ENCODE measurements around the gene SETD4. TPM values are rescaled to one million over a fixed set of nuclear protein-coding genes. Genes with fewer than 3 reads are reported as not detected.

Gene SETD4
- total and polyA plus RNA-seq, 4 donors, result 2.9 to 12.0 (median 6.8) TPM

GRCh38 chr21:36109868-36110267 lies 49.5 kb upstream of the SETD4 start:
- DNase-seq (ENCODE audit: low spot score), result no peak
- Histone ChIP-seq H3K4me1 (ENCODE audit: control insufficient read depth in 4 of 4, insufficient read depth in 4 of 4, low read length in 3 of 4) (peaks cover 0 to 7% (median 3%) of the 10 kb centered on the region in 4 donors), H3K27me3 (ENCODE audit: control insufficient read depth in 4 of 4, insufficient read depth in 4 of 4, low read length in 3 of 4) (no peaks in the 10 kb centered on the region), H3K36me3 (ENCODE audit: control insufficient read depth in 4 of 4, insufficient read depth in 3 of 4, low read depth in 1 of 4, low read length in 3 of 4) (no peaks in the 10 kb centered on the region), H3K27ac (ENCODE audit: low read depth in 1 of 2, low read length in 2 of 2) (no peak overlapping the region), H3K4me3 (ENCODE audit: low read depth in 1 of 3, low read length in 3 of 3) (no peak overlapping the region), H3K9me3 (ENCODE audit: control insufficient read depth in 4 of 4, low read length in 3 of 4) (no peaks in the 10 kb centered on the region), H3K9ac (ENCODE audit: low read depth in 1 of 2, low read length in 2 of 2) (no peak overlapping the region)
- WGBS, result 91% methylated on average over 10 of the region's 10 CpGs
- TF ChIP-seq GABPA (IDR thresholded peaks at IDR 0.05 in 1 of 2, conservative IDR thresholded peaks at IDR 0.05 in 1 of 2) (no peak), FOXA2 (IDR thresholded peaks at IDR 0.05) (no peak), EGR1 (IDR thresholded peaks at IDR 0.05; ENCODE audit: low read depth in 2 of 2) (no peak), ATF3 (IDR thresholded peaks at IDR 0.05) (no peak), SP1 (IDR thresholded peaks at IDR 0.05) (no peak), JUND (IDR thresholded peaks at IDR 0.05) (no peak), YY1 (IDR thresholded peaks at IDR 0.05) (no peak), TAF1 (conservative IDR thresholded peaks at IDR 0.05) (no peak), NR2F2 (IDR thresholded peaks at IDR 0.05) (no peak)
- TF ChIP-seq, protein P1, sequence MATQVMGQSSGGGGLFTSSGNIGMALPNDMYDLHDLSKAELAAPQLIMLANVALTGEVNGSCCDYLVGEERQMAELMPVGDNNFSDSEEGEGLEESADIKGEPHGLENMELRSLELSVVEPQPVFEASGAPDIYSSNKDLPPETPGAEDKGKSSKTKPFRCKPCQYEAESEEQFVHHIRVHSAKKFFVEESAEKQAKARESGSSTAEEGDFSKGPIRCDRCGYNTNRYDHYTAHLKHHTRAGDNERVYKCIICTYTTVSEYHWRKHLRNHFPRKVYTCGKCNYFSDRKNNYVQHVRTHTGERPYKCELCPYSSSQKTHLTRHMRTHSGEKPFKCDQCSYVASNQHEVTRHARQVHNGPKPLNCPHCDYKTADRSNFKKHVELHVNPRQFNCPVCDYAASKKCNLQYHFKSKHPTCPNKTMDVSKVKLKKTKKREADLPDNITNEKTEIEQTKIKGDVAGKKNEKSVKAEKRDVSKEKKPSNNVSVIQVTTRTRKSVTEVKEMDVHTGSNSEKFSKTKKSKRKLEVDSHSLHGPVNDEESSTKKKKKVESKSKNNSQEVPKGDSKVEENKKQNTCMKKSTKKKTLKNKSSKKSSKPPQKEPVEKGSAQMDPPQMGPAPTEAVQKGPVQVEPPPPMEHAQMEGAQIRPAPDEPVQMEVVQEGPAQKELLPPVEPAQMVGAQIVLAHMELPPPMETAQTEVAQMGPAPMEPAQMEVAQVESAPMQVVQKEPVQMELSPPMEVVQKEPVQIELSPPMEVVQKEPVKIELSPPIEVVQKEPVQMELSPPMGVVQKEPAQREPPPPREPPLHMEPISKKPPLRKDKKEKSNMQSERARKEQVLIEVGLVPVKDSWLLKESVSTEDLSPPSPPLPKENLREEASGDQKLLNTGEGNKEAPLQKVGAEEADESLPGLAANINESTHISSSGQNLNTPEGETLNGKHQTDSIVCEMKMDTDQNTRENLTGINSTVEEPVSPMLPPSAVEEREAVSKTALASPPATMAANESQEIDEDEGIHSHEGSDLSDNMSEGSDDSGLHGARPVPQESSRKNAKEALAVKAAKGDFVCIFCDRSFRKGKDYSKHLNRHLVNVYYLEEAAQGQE (IDR thresholded peaks at IDR 0.05), result no peak

GRCh38 chr21:36105327-36105842 lies 45.1 kb upstream of the SETD4 start:
- H3K4me1 ChIP-seq (ENCODE audit: control insufficient read depth in 4 of 4, insufficient read depth in 4 of 4, low read length in 3 of 4), result peaks cover 0 to 5% (median 1%) of the 10 kb centered on the region in 4 donors
- no peaks in the 10 kb centered on the region for H3K9me3 ChIP-seq (ENCODE audit: control insufficient read depth in 4 of 4, low read length in 3 of 4)
- no peak overlapping the region for H3K9ac ChIP-seq (ENCODE audit: low read depth in 1 of 2, low read length in 2 of 2)
- no peaks in the 10 kb centered on the region for H3K27me3 ChIP-seq (ENCODE audit: control insufficient read depth in 4 of 4, insufficient read depth in 4 of 4, low read length in 3 of 4)
- no peaks in the 10 kb centered on the region for H3K36me3 ChIP-seq (ENCODE audit: control insufficient read depth in 4 of 4, insufficient read depth in 3 of 4, low read depth in 1 of 4, low read length in 3 of 4)
- WGBS, result 83% methylated on average over 4 of the region's 4 CpGs
- DNase-seq (ENCODE audit: low spot score), result no peak
- H3K4me3 ChIP-seq (ENCODE audit: low read depth in 1 of 3, low read length in 3 of 3), result no peak overlapping the region
- TF ChIP-seq, protein P2, sequence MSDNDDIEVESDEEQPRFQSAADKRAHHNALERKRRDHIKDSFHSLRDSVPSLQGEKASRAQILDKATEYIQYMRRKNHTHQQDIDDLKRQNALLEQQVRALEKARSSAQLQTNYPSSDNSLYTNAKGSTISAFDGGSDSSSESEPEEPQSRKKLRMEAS (IDR thresholded peaks at IDR 0.05), result no peak
- TF ChIP-seq JUND (IDR thresholded peaks at IDR 0.05) (no peak), HNF4G (IDR thresholded peaks at IDR 0.05) (no peak), CTCF (IDR thresholded peaks at IDR 0.05; ENCODE audit: low read depth, low read length, missing input control) (no peak), YY1 (IDR thresholded peaks at IDR 0.05) (no peak), RXRA (IDR thresholded peaks at IDR 0.05) (no peak), NR2F2 (IDR thresholded peaks at IDR 0.05) (no peak), FOXA2 (IDR thresholded peaks at IDR 0.05) (no peak), ATF3 (IDR thresholded peaks at IDR 0.05) (no peak), HNF4A (conservative IDR thresholded peaks at IDR 0.05) (no peak), SP1 (IDR thresholded peaks at IDR 0.05) (no peak), FOXA1 (IDR thresholded peaks at IDR 0.05) (no peak), RAD21 (IDR thresholded peaks at IDR 0.05) (no peak)
- TF ChIP-seq, protein P3, sequence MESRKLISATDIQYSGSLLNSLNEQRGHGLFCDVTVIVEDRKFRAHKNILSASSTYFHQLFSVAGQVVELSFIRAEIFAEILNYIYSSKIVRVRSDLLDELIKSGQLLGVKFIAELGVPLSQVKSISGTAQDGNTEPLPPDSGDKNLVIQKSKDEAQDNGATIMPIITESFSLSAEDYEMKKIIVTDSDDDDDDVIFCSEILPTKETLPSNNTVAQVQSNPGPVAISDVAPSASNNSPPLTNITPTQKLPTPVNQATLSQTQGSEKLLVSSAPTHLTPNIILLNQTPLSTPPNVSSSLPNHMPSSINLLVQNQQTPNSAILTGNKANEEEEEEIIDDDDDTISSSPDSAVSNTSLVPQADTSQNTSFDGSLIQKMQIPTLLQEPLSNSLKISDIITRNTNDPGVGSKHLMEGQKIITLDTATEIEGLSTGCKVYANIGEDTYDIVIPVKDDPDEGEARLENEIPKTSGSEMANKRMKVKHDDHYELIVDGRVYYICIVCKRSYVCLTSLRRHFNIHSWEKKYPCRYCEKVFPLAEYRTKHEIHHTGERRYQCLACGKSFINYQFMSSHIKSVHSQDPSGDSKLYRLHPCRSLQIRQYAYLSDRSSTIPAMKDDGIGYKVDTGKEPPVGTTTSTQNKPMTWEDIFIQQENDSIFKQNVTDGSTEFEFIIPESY (IDR thresholded peaks at IDR 0.05), result no peak
- TF ChIP-seq, protein P1 (IDR thresholded peaks at IDR 0.05), result no peak
- no peak overlapping the region for H3K27ac ChIP-seq (ENCODE audit: low read depth in 1 of 2, low read length in 2 of 2)

Data from liver (tissue), 9 donors.